ENCODE data around the gene SULT2A1.

Gene SULT2A1

DNA sequence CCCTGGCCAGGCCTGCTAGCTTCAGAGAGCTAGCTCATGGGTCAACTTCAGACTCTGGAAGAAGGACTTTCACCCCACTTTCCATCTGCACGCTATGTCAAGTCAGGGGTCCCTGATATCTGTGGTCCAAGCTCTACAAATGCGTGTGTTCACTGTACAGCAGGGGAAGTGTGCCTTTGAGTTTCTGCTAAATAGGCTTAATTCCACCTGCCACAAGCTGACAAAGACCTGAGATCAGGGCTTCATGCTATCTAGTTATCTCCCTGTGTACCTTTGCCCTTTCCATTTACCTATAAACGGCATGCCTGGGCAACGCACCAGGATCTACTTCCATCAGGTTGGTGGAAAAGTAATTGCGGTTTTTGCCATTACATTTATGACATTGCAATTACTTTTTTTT lies 10.7 kb upstream of the SULT2A1 start:
- Histone ChIP-seq H3K36me3 (ENCODE audit: insufficient read depth, low read length) (no peaks in the 10 kb centered on the region), H3K4me2 (ENCODE audit: low read depth, low read length, poor library complexity, severe bottlenecking) (no peak overlapping the region), H3K27me3 (ENCODE audit: insufficient read depth, low read length, poor library complexity, severe bottlenecking) (no peaks in the 10 kb centered on the region), H3K9me3 (ENCODE audit: insufficient read depth, low read depth, low read length) (no peaks in the 10 kb centered on the region), H2AFZ (ENCODE audit: low read length) (no peak overlapping the region), H4K20me1 (ENCODE audit: insufficient read depth, low read length, poor library complexity, severe bottlenecking) (no peaks in the 10 kb centered on the region), H3F3A (ENCODE audit: low read depth) (no peaks in the 10 kb centered on the region), H3K9ac (ENCODE audit: low read depth, low read length, poor library complexity, severe bottlenecking) (no peak overlapping the region), H3K9me2 (replicated peaks; ENCODE audit: low read depth, low read length) (no peaks in the 10 kb centered on the region), H3K4me1 (ENCODE audit: insufficient read depth, low read length, poor library complexity, severe bottlenecking) (no peaks in the 10 kb centered on the region), H3K79me2 (ENCODE audit: insufficient read depth, low read length) (no peaks in the 10 kb centered on the region), H3K4me3 (ENCODE audit: low read length, poor library complexity, severe bottlenecking) (no peak overlapping the region)
- TF ChIP-seq EZH2phosphoT487 (IDR thresholded peaks at IDR 0.05; ENCODE audit: borderline replicate concordance), result no peak
- TF ChIP-seq, protein P1, sequence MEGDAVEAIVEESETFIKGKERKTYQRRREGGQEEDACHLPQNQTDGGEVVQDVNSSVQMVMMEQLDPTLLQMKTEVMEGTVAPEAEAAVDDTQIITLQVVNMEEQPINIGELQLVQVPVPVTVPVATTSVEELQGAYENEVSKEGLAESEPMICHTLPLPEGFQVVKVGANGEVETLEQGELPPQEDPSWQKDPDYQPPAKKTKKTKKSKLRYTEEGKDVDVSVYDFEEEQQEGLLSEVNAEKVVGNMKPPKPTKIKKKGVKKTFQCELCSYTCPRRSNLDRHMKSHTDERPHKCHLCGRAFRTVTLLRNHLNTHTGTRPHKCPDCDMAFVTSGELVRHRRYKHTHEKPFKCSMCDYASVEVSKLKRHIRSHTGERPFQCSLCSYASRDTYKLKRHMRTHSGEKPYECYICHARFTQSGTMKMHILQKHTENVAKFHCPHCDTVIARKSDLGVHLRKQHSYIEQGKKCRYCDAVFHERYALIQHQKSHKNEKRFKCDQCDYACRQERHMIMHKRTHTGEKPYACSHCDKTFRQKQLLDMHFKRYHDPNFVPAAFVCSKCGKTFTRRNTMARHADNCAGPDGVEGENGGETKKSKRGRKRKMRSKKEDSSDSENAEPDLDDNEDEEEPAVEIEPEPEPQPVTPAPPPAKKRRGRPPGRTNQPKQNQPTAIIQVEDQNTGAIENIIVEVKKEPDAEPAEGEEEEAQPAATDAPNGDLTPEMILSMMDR (conservative IDR thresholded peaks at IDR 0.05; ENCODE audit: low read length), result no peak

DNA sequence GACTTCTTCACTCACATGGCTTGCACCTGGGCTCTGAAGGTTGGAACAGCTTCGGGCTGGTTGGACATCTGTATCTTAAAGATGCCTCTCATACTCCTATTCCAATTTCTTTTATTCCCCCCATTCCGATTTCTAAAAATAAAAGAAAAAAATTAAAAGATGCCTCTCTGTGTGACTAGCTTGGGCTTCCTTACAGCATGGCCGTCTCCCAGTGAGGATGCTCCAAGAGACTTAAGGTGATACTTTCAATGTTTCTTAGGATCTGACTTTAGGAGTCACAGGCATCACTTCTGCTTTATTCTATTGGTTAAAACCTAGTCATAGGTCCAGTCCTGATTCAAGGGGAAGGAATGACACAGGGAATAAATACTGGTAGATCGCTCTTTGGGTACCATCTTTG lies 9.9 kb upstream of the SULT2A1 start:
- no peaks in the 10 kb centered on the region for H3K9me2 ChIP-seq (replicated peaks; ENCODE audit: low read depth, low read length)
- no peaks in the 10 kb centered on the region for H3F3A ChIP-seq (ENCODE audit: low read depth)
- H3K4me2 ChIP-seq (ENCODE audit: low read depth, low read length, poor library complexity, severe bottlenecking), result no peak overlapping the region
- H4K20me1 ChIP-seq (ENCODE audit: insufficient read depth, low read length, poor library complexity, severe bottlenecking), result no peaks in the 10 kb centered on the region
- H3K9ac ChIP-seq (ENCODE audit: low read depth, low read length, poor library complexity, severe bottlenecking), result no peak overlapping the region
- TF ChIP-seq, protein P1 (conservative IDR thresholded peaks at IDR 0.05; ENCODE audit: low read length), result no peak
- no peak for TF ChIP-seq EZH2phosphoT487 (IDR thresholded peaks at IDR 0.05; ENCODE audit: borderline replicate concordance)
- no peaks in the 10 kb centered on the region for H3K9me3 ChIP-seq (ENCODE audit: insufficient read depth, low read depth, low read length)
- H3K4me3 ChIP-seq (ENCODE audit: low read length, poor library complexity, severe bottlenecking), result no peak overlapping the region
- no peaks in the 10 kb centered on the region for H3K4me1 ChIP-seq (ENCODE audit: insufficient read depth, low read length, poor library complexity, severe bottlenecking)
- H2AFZ ChIP-seq (ENCODE audit: low read length), result no peak overlapping the region
- H3K36me3 ChIP-seq (ENCODE audit: insufficient read depth, low read length), result no peaks in the 10 kb centered on the region
- no peaks in the 10 kb centered on the region for H3K79me2 ChIP-seq (ENCODE audit: insufficient read depth, low read length)
- H3K27me3 ChIP-seq (ENCODE audit: insufficient read depth, low read length, poor library complexity, severe bottlenecking), result no peaks in the 10 kb centered on the region

- no peak overlapping the region for H3K4me2 ChIP-seq (ENCODE audit: low read depth, low read length, poor library complexity, severe bottlenecking)
- no peak for TF ChIP-seq EZH2phosphoT487 (IDR thresholded peaks at IDR 0.05; ENCODE audit: borderline replicate concordance)
- TF ChIP-seq, protein P1 (conservative IDR thresholded peaks at IDR 0.05; ENCODE audit: low read length), result no peak
Observed at GRCh38 chr19:47895165-47895782, 9.2 kb upstream of the SULT2A1 start.

More at GRCh38 chr19:47895165-47895782, 9.2 kb upstream of the SULT2A1 start:
- H3K9me3 ChIP-seq (ENCODE audit: insufficient read depth, low read depth, low read length), result no peaks in the 10 kb centered on the region
- no peaks in the 10 kb centered on the region for H3K4me1 ChIP-seq (ENCODE audit: insufficient read depth, low read length, poor library complexity, severe bottlenecking)
- no peaks in the 10 kb centered on the region for H3K79me2 ChIP-seq (ENCODE audit: insufficient read depth, low read length)
- H3K9me2 ChIP-seq (replicated peaks; ENCODE audit: low read depth, low read length), result no peaks in the 10 kb centered on the region
- no peaks in the 10 kb centered on the region for H3K36me3 ChIP-seq (ENCODE audit: insufficient read depth, low read length)
- H4K20me1 ChIP-seq (ENCODE audit: insufficient read depth, low read length, poor library complexity, severe bottlenecking), result no peaks in the 10 kb centered on the region
- H2AFZ ChIP-seq (ENCODE audit: low read length), result no peak overlapping the region
- no peak overlapping the region for H3K4me3 ChIP-seq (ENCODE audit: low read length, poor library complexity, severe bottlenecking)
- no peaks in the 10 kb centered on the region for H3K27me3 ChIP-seq (ENCODE audit: insufficient read depth, low read length, poor library complexity, severe bottlenecking)
- H3K9ac ChIP-seq (ENCODE audit: low read depth, low read length, poor library complexity, severe bottlenecking), result no peak overlapping the region
- H3F3A ChIP-seq (ENCODE audit: low read depth), result no peaks in the 10 kb centered on the region
